ENCODE data around the gene HSD17B3. TPM values are rescaled to one million over a fixed set of nuclear protein-coding genes. Genes with fewer than 3 reads are reported as not detected.
A peak's percentile ranks its signal among the peaks of the same experiment; 100 is the strongest.

Gene HSD17B3
- total RNA-seq, 2 donors from 2014 or later = 1.1 to 1.2 TPM

- H3K27me3 Mint-ChIP-seq = peaks cover 70% of the 10 kb centered on the region
- H3K4me1 Mint-ChIP-seq = peaks cover 9% of the 10 kb centered on the region
- H3K9me3 ChIP-seq (ENCODE audit: control insufficient read depth, low read length, poor library complexity, severe bottlenecking) = no peaks in the 10 kb centered on the region
- DNase-seq (no peak), ATAC-seq (no peak)
- peak overlapping the region; percentile 39 for H3K27ac Mint-ChIP-seq
- peak overlapping the region; percentile 80 for H3K4me3 Mint-ChIP-seq
- no peaks in the 10 kb centered on the region for H3K36me3 Mint-ChIP-seq (ENCODE audit: low read depth)
Measured at GRCh38 chr9:96217294-96217707, 84.7 kb downstream of the HSD17B3 start.

GRCh38 chr9:96216583-96216982, 85.4 kb downstream of the HSD17B3 start:
- peaks cover 63% of the 10 kb centered on the region for H3K27me3 Mint-ChIP-seq
- DNase-seq (no peak), ATAC-seq (no peak)
- H3K4me1 Mint-ChIP-seq = peaks cover 9% of the 10 kb centered on the region
- H3K4me3 Mint-ChIP-seq = no peak overlapping the region
- no peak overlapping the region for H3K27ac Mint-ChIP-seq
- H3K9me3 ChIP-seq (ENCODE audit: control insufficient read depth, low read length, poor library complexity, severe bottlenecking) = no peaks in the 10 kb centered on the region
- H3K36me3 Mint-ChIP-seq (ENCODE audit: low read depth) = no peaks in the 10 kb centered on the region

GRCh38 chr9:96215841-96216240, 86.1 kb downstream of the HSD17B3 start:
- ATAC-seq (no peak), DNase-seq (no peak)
- H3K27ac Mint-ChIP-seq = no peak overlapping the region
- no peaks in the 10 kb centered on the region for H3K9me3 ChIP-seq (ENCODE audit: control insufficient read depth, low read length, poor library complexity, severe bottlenecking)
- no peaks in the 10 kb centered on the region for H3K36me3 Mint-ChIP-seq (ENCODE audit: low read depth)
- H3K4me1 Mint-ChIP-seq = peaks cover 9% of the 10 kb centered on the region
- peaks cover 55% of the 10 kb centered on the region for H3K27me3 Mint-ChIP-seq
- H3K4me3 Mint-ChIP-seq = no peak overlapping the region

GRCh38 chr9:96214635-96215034, 87.3 kb downstream of the HSD17B3 start:
- Mint-ChIP-seq H3K36me3 (ENCODE audit: low read depth) (no peaks in the 10 kb centered on the region), H3K27ac (no peak overlapping the region), H3K4me1 (peaks cover 9% of the 10 kb centered on the region), H3K27me3 (peaks cover 61% of the 10 kb centered on the region), H3K4me3 (no peak overlapping the region)
- ATAC-seq (no peak), DNase-seq (no peak)
- no peaks in the 10 kb centered on the region for H3K9me3 ChIP-seq (ENCODE audit: control insufficient read depth, low read length, poor library complexity, severe bottlenecking)

GRCh38 chr9:96209407-96210271, 92.3 kb downstream of the HSD17B3 start:
- Mint-ChIP-seq H3K4me1 (no peaks in the 10 kb centered on the region), H3K27me3 (peaks cover 26% of the 10 kb centered on the region), H3K36me3 (ENCODE audit: low read depth) (no peaks in the 10 kb centered on the region), H3K4me3 (no peak overlapping the region), H3K27ac (no peak overlapping the region)
- H3K9me3 ChIP-seq (ENCODE audit: control insufficient read depth, low read length, poor library complexity, severe bottlenecking) = no peaks in the 10 kb centered on the region
- DNase-seq (no peak), ATAC-seq (no peak)

- H3K27me3 Mint-ChIP-seq = peaks cover 19% of the 10 kb centered on the region
- H3K4me3 Mint-ChIP-seq = no peak overlapping the region
- H3K9me3 ChIP-seq (ENCODE audit: control insufficient read depth, low read length, poor library complexity, severe bottlenecking) = no peaks in the 10 kb centered on the region
- DNase-seq (no peak), ATAC-seq (no peak)
- H3K27ac Mint-ChIP-seq = no peak overlapping the region
- no peaks in the 10 kb centered on the region for H3K36me3 Mint-ChIP-seq (ENCODE audit: low read depth)
- H3K4me1 Mint-ChIP-seq = no peaks in the 10 kb centered on the region
Measured at GRCh38 chr9:96206156-96206751, 95.7 kb downstream of the HSD17B3 start.

GRCh38 chr9:96204853-96205252, 97.1 kb downstream of the HSD17B3 start:
- no peak overlapping the region for H3K27ac Mint-ChIP-seq
- H3K9me3 ChIP-seq (ENCODE audit: control insufficient read depth, low read length, poor library complexity, severe bottlenecking) = no peaks in the 10 kb centered on the region
- no peaks in the 10 kb centered on the region for H3K36me3 Mint-ChIP-seq (ENCODE audit: low read depth)
- ATAC-seq (no peak), DNase-seq (no peak)
- H3K4me3 Mint-ChIP-seq = no peak overlapping the region
- no peaks in the 10 kb centered on the region for H3K4me1 Mint-ChIP-seq
- peaks cover 13% of the 10 kb centered on the region for H3K27me3 Mint-ChIP-seq

- no peak overlapping the region for H3K4me3 Mint-ChIP-seq
- ATAC-seq = no peak
Measured at GRCh38 chr9:96203867-96204501, 98.0 kb downstream of the HSD17B3 start.

GRCh38 chr9:96202971-96203780, 98.8 kb downstream of the HSD17B3 start:
- Mint-ChIP-seq H3K27me3 (peaks cover 25% of the 10 kb centered on the region), H3K27ac (no peak overlapping the region), H3K4me3 (no peak overlapping the region), H3K36me3 (ENCODE audit: low read depth) (no peaks in the 10 kb centered on the region), H3K4me1 (no peaks in the 10 kb centered on the region)
- ATAC-seq (no peak), DNase-seq (no peak)
- no peaks in the 10 kb centered on the region for H3K9me3 ChIP-seq (ENCODE audit: control insufficient read depth, low read length, poor library complexity, severe bottlenecking)

More at GRCh38 chr9:96203867-96204501, 98.0 kb downstream of the HSD17B3 start:
- no peaks in the 10 kb centered on the region for H3K9me3 ChIP-seq (ENCODE audit: control insufficient read depth, low read length, poor library complexity, severe bottlenecking)
- H3K36me3 Mint-ChIP-seq (ENCODE audit: low read depth) = no peaks in the 10 kb centered on the region
- DNase-seq = no peak
- no peak overlapping the region for H3K27ac Mint-ChIP-seq
- peaks cover 22% of the 10 kb centered on the region for H3K27me3 Mint-ChIP-seq
- H3K4me1 Mint-ChIP-seq = no peaks in the 10 kb centered on the region

- ATAC-seq = no peak
- H3K36me3 Mint-ChIP-seq (ENCODE audit: low read depth) = no peaks in the 10 kb centered on the region
- H3K27ac Mint-ChIP-seq = no peak overlapping the region
Measured at GRCh38 chr9:96201140-96201539, 100.8 kb downstream of the HSD17B3 start.

GRCh38 chr9:96199006-96199405, 103.0 kb downstream of the HSD17B3 start:
- Mint-ChIP-seq H3K36me3 (ENCODE audit: low read depth) (peaks cover 2% of the 10 kb centered on the region), H3K27ac (no peak overlapping the region), H3K4me3 (no peak overlapping the region), H3K27me3 (peaks cover 50% of the 10 kb centered on the region), H3K4me1 (peaks cover 5% of the 10 kb centered on the region)
- ATAC-seq = no peak
- DNase-seq = no peak
- no peaks in the 10 kb centered on the region for H3K9me3 ChIP-seq (ENCODE audit: control insufficient read depth, low read length, poor library complexity, severe bottlenecking)

More at GRCh38 chr9:96201140-96201539, 100.8 kb downstream of the HSD17B3 start:
- H3K9me3 ChIP-seq (ENCODE audit: control insufficient read depth, low read length, poor library complexity, severe bottlenecking) = no peaks in the 10 kb centered on the region
- DNase-seq = no peak
- Mint-ChIP-seq H3K4me1 (peaks cover 5% of the 10 kb centered on the region), H3K4me3 (no peak overlapping the region), H3K27me3 (peaks cover 34% of the 10 kb centered on the region)

- Mint-ChIP-seq H3K27me3 (peaks cover 37% of the 10 kb centered on the region), H3K36me3 (ENCODE audit: low read depth) (peaks cover 2% of the 10 kb centered on the region), H3K4me1 (peaks cover 5% of the 10 kb centered on the region), H3K4me3 (no peak overlapping the region), H3K27ac (no peak overlapping the region)
- ATAC-seq = no peak
- H3K9me3 ChIP-seq (ENCODE audit: control insufficient read depth, low read length, poor library complexity, severe bottlenecking) = no peaks in the 10 kb centered on the region
- no peak for DNase-seq
Measured at GRCh38 chr9:96195541-96195940, 106.4 kb downstream of the HSD17B3 start.
